NCI-H2081 (cell line): ENCODE results near the gene STXBP2.

Experiments used
- DNase-seq, 2 experiments: peaks; one replicate each; lab custom pipeline; 2025; lab: John Stamatoyannopoulos, UW

STXBP2 gene

DNA sequence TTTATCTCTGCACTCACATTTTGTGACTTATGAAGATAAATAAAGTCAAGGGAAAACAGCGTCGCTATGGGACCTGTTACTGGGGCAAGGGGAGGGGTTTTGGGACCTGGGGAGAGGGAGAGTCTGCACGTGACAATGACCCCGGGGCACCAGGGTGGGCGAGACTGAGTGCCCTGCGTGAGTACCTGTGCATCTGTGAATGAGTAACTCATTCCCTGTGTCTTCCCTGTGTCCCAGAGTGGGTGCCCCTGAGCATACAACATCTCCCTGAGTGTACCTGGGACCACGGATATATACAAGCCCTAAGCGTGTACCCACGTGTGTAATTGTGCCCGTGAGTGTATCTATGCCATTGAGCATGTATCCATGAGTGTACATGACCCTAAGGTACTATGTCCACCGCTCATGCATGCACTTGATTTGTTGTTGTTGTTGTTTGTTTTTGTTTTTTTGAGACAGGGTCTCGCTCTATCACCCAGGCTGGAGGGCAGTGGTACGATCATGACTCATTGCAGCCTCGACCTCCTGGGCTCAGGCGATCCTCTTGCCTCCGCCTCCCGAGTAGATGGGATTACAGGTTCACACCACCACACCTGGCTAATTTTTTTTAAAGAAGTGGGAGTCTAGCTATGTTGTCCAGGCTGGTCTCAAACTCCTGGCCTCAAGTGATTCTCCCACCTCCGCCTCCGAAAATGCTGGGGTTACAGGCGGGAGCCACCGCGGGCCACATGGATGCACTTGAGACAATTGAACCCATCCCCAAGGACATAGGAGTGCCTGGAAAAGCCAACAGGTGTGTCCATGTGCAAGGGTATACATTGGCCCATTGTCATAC, 43.1 kb downstream of the STXBP2 start:
- DNase-seq = no peak

DNA sequence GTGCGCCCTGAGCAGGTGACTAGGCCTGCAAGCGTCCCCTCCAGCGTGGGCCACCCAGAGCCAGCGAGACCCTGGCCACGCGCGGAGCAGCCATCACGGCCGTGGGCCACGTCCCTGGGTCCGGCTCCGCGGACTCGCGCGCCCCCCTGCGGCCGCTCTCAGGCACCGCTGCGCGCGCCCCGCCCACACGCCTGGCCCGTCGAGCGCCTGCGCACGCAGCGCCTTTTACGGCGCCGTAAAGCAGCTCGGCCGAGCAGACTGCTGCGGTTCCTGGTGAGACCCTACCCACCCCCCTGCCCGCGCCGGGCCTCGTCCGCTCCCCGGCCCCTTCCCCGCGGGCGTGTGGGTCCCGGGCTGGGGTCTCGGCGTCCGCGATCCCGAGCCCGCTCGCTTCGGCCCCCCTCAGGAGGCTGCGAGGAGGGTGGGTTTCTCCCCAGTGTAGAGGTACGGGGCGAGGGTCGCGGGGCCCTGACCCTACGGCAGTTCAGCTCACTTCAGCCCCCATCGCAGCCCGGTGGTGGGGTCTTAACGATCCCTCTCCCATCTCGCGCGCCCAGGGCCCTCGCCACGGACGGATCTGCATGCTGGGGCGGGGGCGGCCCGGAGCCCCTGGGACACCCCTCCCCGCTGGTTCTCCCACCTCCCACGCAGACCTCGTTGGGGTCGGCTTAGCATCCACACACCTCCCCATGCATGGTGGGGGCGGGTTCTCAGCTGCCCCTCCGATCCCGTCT, 43.9 kb downstream of the STXBP2 start, which contains the start of gene TRAPPC5:
Gene TRAPPC5, plus strand, starts transcription at position 228 of the 734 bp plus-strand sequence. CDS start 1,421 bp downstream, outside the sequence.
- peak; percentile 72 to 80 for DNase-seq

DNA sequence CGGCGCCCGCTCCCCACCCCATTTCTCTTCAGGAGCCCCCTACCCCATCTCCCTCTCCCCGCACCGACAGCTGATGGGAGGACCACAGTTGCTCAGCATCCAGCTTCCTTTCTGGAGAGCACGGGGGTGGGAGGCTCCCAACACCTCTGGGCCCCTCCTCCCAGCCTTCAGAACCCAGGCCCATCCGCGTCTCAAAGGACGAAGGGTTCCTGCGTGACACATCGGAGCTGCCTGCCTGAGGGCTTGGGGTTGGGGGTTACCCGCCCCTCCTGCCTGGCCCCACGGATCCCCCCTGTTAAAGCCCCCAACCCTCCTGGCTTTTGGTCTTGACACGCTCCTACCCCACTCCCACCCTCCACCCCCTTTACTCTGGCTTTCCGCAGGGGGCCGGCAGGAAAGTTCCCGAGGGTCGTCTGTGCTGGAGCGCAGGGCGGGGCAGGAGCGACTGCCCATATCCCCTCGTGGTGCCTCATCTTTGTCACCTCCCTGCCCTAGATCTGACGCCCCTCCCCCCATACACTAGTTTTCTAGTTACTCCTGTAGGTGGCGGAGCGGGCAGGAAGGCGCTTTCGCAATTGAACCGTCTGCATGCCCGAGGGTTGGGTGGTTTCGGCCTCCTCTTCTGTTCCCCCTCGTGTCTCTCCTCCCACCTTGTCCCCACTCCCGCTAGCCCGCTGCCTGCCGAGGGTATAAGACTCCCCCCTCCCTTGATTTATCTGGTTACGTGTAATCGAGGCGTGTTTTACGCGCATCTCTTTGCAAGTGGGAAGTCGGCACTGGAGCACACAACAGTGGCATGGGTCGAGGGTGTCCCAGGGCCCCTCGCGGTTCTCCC, 44.6 kb downstream of the STXBP2 start:
- DNase-seq = peak in 1 of 2 experiments; percentile 20

DNA sequence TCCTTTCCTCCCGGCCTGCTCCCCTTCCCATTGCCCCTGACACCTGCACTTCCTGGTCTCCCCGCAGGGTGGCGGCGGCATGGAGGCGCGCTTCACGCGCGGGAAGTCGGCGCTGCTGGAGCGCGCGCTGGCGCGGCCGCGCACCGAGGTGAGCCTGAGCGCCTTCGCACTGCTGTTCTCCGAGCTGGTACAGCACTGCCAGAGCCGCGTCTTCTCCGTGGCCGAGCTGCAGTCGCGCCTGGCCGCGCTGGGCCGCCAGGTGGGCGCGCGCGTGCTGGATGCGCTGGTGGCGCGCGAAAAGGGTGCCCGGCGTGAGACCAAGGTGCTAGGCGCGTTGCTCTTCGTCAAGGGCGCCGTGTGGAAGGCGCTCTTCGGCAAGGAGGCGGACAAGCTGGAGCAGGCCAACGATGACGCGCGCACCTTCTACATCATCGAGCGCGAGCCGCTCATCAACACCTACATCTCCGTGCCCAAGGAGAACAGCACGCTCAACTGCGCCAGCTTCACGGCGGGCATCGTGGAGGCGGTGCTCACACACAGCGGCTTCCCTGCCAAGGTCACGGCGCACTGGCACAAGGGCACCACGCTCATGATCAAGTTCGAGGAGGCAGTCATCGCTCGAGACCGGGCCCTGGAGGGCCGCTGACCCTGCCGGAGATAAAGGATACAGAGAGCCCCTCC, 45.4 kb downstream of the STXBP2 start:
- DNase-seq = no peak

DNA sequence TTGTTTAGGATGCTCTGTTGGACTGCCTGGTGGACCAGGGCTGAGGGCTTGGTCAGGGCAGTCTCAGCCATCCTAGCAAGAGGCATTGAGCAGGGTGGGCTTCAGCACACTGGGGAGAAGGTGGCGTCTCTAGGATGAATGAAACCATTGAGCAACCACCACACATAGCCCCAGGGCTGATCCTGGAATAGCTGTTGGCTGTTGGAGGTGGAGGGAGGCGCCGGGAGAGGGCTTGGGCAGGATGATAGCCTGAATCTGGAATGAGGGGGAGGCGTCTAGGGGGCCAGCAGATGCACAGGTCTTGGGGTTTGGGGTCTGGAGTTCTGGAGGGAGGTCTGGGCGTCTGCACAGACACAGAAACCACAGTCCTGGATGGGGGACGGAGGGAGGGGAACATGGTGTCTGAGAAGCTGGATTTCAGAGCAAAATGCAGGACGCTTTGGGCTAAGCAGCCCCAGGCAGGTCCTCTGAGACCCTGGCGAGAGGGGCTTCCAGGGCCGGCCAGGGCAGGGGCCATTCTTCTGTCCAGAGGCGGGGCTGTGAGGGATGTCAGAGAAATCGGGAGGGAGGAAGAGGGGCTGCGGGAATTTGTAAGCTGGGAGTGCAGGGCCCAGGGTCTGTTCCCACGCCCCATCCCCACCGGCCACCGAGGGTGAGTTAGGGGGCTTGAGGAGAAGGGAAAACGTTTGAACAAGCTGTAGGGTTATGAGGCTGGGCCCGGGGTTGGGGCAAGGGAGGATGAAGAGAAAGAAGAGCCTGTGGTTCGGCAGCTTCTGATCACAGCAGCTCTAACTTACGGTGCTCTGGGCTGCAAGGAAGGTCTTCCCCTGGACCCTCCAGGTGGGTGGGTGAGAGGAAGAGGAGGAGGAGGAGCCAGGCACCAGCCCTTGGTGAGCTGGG, 48.9 kb downstream of the STXBP2 start:
- no peak for DNase-seq

DNA sequence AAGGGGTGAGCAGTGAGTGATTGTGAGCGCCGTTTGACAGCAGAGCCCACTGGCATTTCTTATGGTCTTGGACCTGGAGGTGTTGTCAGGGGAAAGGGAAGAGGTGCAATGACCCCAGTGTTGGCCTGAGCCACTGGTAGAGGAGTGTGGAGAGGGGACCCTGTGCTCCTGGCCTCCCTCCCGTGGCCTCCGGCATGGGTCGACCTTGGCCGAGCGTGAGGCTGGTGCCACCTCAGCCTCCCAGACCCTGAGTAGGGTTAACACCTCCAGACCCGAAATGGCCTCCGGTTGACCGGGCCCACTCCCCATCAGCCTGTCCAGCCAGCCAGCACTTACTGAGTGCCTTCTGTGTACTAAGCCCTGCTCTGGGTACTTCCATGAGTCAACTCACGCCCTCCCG, 50.3 kb downstream of the STXBP2 start:
- DNase-seq = no peak

DNA sequence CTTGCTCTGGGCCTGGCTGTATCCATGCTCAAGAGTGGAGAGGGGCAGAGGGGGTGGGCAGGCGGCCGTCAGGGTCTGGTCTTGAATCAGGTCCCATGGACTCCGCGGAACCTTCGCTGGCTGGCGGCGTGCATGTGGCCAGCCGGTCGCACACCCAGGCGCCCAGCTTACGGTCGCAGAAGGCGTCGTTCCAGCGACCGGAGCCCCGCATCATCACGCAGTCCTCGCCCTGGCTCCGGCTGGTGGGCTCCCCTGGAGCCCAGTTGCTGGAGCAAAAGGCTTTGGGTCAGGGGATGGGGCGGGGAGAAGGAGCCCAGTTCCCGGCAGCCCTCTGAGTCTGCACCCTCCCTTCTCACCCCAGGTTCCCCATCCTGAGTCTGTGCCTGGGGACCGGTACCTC, 52.3 kb downstream of the STXBP2 start:
- DNase-seq = no peak

DNA sequence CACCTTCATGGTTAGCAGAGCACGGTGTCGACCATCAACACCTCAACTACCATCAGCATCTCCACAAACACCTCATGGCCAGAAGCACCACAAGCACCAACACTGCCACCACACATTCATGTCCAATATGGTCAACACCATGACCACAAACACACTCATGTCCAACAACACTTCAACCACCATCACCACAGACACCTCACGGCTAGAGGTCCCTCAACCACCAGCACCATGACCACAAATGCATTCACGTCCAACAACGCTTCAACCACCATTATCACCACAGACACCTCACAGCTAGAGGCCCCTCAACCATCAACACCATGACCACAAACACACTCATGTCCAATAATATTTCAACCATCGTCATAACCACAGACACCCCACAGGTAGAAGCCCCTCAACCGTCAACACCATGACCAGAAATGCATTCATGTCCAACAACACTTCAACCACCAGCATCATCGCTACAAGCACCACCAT, 53.9 kb downstream of the STXBP2 start:
- DNase-seq = no peak

DNA sequence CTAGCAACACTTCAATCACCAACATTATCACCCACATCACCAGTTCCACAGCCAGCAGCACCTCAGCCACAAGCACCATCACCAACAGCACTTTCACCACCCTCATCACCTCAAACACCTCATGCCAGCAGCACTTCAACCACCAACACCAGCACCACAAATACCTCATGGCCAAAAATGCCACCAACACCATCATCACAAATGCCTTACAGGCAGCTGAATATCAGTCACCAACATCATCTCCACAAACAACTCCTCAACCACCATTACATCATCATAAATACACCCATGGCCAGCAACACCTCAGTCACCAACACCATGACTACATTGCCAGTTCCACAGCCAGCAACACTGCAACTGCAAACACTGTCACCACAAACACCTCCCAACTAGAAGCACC, 54.6 kb downstream of the STXBP2 start:
- no peak for DNase-seq

DNA sequence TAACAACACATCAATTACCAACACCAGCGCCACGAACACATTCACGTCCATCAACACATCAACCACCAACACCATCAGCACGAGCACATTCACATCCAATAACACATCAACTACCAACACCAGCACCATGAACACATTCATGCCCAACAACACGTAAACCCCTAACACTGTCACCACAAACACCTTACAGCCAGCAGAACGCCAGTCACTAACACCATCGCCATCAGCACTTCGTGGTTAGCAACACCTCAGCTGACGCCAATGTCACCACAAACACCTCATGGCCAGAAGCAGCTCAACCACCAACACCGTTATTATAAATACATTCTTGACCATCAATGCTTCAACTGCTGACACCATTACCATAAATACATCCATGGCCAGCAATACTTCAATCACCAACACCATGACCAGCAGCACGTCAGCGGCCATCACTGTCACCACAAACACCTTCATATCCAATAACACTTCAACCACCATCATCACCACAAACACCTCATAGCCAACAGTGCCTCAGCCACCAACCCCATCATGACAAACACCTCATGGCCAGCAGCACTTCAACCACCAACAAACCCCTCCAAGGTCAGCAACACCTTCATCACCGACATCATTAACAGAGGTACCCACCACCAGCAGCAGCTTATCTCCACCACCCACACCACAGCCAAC, 55.6 kb downstream of the STXBP2 start:
- no peak for DNase-seq

DNA sequence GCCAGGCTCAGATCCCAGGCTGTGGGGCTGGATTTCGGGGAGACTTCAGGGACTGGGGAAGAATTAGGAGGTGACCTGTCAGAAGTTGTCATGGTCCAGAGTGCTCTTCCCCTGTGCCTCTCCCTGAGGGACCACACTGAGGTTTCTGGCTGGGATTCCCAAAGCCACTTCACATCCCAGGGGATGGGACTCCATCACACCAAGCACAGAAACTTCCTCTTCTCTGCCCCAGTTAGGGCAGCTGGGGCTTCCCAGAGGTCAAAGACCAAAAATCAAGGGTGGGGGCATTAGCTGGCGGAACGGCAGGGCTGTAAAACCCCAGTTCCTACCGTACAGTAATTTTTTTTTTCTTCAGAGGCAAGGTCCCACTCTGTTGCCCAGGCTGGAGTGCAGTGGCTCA, 57.6 kb downstream of the STXBP2 start:
- no peak for DNase-seq
